AG09319 (cell line): ENCODE measurements around the gene MYOZ1.

ENCODE experiments used
- DNase-seq: peaks from one replicate; pipeline ENCODE4 v3.0.0-alpha.2; 2010; ENCODE audit warnings: low read depth; ENCODE audit errors: extremely low read depth
- CTCF ChIP-seq: IDR thresholded peaks from 2 replicates; pipeline ENCODE4 v1.5.1; 2011; ENCODE audit warnings: low read depth, mild to moderate bottlenecking, inconsistent platforms, low read length, moderate library complexity

Gene MYOZ1

GRCh38 chr10:73593812-73594211 is 47.5 kb downstream of the MYOZ1 start:
- no peak for TF ChIP-seq CTCF
- no peak for DNase-seq

- DNase-seq: no peak
- TF ChIP-seq CTCF: no peak
Observed at GRCh38 chr10:73593110-73593509, 48.2 kb downstream of the MYOZ1 start.

- DNase-seq: no peak
- no peak for TF ChIP-seq CTCF
Observed at GRCh38 chr10:73591935-73592699, 49.2 kb downstream of the MYOZ1 start.

GRCh38 chr10:73590881-73591799 is 50.1 kb downstream of the MYOZ1 start, which contains the start of gene USP54:
TSS of gene USP54 (minus strand) at chr10:73591342. CDS start at chr10:73575658, 15,684 bp downstream.
- no peak for DNase-seq
- no peak for TF ChIP-seq CTCF

GRCh38 chr10:73589563-73590126 is 51.6 kb downstream of the MYOZ1 start:
- DNase-seq: no peak
- no peak for TF ChIP-seq CTCF

GRCh38 chr10:73588656-73589055 is 52.6 kb downstream of the MYOZ1 start:
- DNase-seq: no peak
- no peak for TF ChIP-seq CTCF
